Measurements from ENCODE around the gene MFSD11. TPM values are rescaled to one million over a fixed set of nuclear protein-coding genes. Genes with fewer than 3 reads are reported as not detected.
"Not testable (repeated sequence)": the region's sequence is repeated elsewhere in the genome, so short reads cannot be mapped to it uniquely, and the experiment has no call there.

MFSD11 gene
- total RNA-seq, 1 donor from 2014 or later = 25.2 TPM

DNA sequence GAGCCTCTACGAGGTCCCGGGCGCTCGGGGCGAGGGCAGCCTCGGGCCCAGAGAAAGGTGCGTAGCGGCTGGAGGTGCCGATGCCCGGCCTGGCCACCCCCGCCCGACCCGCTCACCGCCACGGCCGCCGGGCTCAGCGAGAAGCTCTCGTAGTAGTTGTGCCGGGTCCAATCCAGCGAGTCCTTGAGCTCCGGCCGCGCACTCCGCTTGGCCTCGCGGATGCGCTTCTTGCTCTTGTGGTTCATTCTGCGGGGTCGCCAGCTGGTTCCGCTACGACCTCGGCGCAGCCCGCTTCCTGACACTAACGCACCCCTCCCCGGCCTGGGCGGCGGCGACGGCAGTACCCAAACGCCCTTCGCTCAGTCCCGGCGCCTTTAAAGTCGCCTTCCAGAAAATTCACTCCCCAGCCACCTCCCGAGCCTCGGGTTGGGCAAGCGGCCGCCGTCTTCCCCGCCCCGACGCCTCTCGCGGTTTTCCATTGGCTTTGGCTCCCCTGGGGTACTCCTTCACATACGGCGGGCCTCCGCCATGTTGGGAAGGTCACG is 11.6 kb upstream of the MFSD11 start, which contains the start of gene JMJD6:
Gene JMJD6, minus strand, starts transcription at position 376 of the 545 bp plus-strand sequence. Its CDS starts 131 bp downstream, at position 245.
- peak; percentile 78 to 95 for DNase-seq (ENCODE audit: low read depth in 2 of 2)

DNA sequence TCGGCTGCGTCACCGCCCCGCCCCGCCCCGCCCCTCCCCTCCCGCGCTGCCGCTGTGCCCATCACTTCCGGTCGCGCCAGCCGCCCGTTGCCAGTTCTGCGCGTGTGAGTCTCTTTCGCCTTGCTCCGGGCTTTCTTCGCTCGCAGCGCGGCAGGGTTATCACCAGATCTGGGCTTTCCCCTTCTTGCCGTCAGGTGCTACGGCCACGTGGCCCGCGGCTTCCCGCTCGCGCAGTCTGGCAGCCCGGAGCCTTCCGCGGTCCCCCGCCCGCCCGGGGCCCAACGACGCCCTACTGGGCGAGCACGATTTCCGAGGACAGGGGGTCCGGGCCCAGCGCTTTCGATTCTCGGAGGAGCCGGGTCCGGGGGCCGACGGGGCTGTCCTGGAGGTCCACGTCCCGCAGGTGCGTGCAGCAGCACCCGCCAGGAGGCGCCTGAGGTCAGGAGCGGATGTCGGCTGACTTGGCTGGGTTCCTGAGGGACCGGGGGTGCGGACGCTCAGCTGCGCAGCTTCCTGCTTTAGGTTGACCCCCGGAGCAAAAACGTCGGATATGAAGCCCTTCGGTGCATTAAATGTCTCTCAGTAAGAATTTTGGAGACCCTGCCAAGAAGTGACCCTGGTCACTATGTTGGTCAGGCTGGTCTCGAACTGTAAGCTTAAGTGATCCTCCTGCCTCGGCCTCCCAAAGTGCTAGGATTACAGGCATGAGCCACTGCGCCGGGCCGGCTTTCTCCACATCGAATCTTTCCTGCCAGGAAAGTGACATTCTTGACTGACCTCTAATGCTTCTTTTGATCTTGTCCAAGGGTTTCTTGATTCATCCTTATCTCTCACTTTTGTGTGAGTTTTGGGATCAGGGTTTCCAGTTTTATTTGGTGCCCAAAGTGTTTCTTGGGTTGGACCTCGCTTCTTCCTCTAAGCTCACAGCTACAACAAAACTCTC is 10.9 kb upstream of the MFSD11 start, which contains the start of gene METTL23:
Gene METTL23, plus strand, starts transcription at position 64 of the 943 bp plus-strand sequence. CDS start 2,872 bp downstream, outside the sequence.
- peak; percentile 73 to 86 for DNase-seq (ENCODE audit: low read depth in 2 of 2)

DNA sequence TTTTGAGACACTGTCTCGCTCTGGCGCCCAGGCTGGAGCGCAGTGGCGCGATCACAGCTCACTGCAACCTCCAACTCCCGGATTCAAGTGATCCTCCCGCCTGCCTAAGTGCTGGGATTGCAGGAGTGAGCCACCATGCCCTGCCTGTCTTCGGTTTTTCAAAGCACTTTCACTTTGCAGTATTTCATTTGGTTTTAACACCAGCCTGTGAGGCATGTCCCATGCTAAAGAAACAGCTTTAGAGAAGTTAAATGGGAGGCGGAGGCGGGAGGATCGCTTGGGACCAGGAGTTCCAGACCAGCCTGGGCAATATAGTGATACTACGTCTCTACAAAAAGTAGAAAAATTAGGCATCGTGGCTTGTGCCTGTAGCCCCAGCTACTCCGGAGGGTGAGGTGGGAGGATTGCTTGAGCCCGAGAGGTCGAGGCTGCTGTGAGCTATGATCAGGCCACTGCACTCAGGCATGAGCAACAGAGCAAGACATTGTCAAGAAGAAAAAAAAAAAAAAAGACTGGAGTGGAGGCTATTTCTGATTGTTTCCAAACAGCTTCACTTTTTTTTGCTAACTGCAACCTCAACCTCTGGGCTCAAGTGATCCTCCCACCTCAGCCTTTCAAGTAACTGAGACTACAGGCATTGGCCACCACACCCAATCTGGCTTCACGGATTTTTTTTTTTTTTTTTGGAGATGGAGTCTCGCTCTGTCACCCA is 10.0 kb upstream of the MFSD11 start:
- peak in 1 of 2 donors; percentile 19 for DNase-seq (ENCODE audit: low read depth in 2 of 2)

DNA sequence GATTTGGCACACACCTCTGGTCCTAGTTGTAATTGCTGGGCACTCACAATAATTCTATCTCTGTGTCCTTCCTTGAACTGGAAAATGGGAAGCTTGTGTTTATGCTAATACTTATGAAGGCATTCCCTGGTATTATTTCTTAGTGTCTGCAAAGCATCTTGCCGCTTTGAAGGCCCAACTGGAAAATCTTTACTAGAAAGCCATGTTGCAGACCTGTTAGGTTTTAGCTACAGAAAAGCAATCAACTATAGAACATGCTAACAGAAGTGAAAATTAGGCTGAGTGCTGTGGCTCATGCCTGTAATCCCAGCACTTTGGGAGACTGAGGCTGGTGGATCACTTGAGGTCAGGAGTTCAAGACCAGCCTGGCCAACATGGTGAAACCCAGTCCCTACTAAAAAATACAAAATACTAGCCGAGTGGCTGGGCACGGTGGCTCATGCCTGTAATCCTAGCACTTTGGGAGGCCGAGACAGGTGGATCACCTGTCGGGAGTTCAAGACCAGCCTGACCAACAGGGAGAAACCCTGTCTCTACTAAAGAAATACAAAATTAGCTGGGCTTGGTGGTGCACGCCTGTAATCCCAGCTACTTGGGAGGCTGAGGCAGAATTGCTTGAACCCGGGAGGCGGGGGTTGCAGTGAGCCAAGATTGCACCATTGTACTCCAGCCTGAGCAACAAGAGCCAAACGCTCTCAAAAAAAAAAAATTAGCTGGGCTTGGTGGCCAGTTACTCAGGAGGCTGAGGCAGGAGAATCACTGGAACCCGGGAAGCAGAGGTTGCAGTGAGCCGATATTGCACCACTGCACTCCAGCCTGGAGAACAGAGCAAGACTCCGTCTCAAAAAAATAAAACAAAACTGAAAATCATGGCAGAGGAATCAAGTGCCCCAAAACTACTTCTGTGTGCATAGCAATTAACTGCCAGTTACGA is 5.9 kb upstream of the MFSD11 start:
- DNase-seq (ENCODE audit: low read depth in 2 of 2) = not testable (repeated sequence)

DNA sequence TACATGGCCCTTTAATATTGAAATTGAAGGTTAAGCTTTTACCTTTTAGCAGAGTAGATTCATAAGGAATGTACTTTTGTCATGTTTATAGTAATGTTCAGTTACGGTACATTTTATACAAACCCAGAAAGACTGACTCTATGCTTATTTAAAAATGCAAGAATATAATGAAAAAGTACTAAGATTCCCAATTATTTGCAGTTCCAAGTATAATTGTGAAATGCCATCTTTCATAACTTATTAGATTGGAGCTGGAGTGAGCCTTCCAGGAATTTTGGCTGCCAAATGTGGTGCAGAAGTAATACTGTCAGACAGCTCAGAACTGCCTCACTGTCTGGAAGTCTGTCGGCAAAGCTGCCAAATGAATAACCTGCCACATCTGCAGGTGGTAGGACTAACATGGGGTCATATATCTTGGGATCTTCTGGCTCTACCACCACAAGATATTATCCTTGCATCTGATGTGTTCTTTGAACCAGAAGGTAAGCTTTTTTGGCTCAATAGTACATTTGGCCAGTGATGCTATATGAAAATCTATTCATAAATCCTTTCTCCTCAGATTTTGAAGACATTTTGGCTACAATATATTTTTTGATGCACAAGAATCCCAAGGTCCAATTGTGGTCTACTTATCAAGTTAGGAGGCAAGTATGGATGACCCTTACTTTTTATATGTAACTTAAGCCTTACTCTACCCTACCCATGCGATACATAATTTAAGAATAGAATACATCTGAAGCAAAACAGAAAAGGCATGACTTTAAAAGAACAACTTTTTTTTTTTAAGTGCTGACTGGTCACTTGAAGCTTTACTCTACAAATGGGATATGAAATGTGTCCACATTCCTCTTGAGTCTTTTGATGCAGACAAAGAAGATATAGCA is 4.9 kb upstream of the MFSD11 start:
- no peak for DNase-seq (ENCODE audit: low read depth in 2 of 2)

DNA sequence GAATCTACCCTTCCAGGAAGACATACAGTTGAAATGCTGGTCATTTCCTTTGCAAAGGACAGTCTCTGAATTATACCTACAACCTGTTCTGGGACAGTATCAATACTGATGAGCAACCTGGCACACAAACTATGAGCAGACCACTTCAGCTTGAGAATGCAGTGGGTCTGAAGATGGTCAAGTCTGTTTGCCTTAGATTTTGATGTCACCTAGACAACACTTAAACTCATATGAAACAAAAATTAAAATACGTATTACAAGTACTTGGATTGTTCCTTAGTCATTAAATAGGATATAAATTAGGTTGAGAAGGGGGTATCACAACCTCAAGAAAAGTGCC is 4.3 kb upstream of the MFSD11 start:
- no peak for DNase-seq (ENCODE audit: low read depth in 2 of 2)

DNA sequence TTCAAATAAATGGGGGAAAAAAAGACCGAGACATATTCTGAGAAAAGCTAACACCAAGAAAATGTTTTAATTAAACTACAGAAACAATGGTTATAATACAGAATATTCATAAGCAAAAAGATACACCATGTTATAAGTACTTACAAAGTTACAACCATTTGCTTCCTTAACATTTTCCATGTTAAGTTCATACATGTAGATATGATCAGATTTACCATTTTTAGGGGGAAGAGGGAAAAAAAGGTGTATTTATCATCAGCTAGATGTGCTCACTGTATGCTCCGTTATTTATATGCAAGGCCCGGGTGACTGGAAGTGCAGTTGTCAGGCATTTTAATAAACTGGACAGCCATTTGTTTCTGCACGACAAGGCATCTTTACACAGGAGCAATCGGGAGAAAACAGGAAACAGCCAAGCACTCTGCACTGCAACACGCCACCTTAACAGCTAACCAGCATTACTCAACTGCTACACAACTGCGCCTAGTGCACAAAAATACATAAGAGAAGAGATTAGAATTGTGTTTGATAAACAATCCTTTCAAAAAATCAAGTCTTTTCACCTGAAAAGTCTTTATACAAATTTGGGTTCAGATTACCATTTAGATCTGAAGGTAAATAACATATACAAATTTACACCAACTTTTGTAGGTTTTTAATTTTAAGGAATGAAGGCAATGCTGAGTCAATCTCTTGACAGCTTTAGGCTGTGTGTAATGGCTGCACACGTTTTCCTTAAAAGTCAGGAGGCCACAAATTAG is 3.7 kb upstream of the MFSD11 start:
- peak in 1 of 2 donors; percentile 84 for DNase-seq (ENCODE audit: low read depth in 2 of 2)

DNA sequence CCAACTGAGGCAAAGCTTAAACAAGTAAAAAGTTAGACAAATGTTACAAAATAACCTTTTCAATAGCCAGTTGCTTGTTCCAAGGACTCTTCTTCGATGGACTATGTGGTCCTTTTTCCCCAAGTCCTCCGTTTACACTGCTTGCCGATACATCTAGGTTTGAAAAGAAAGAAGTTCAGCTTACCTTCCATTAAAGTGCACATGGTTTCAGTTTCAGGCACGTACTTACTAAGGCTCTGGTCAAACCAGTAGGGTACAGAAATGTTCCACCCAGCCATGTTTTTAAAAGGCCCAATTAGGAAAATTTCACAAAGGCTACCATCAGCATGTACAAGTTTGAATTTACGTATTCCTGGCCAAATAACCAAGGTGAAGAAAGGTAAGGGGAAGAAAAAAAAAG is 2.9 kb upstream of the MFSD11 start:
- peak in 1 of 2 donors; percentile 44 for DNase-seq (ENCODE audit: low read depth in 2 of 2)

DNA sequence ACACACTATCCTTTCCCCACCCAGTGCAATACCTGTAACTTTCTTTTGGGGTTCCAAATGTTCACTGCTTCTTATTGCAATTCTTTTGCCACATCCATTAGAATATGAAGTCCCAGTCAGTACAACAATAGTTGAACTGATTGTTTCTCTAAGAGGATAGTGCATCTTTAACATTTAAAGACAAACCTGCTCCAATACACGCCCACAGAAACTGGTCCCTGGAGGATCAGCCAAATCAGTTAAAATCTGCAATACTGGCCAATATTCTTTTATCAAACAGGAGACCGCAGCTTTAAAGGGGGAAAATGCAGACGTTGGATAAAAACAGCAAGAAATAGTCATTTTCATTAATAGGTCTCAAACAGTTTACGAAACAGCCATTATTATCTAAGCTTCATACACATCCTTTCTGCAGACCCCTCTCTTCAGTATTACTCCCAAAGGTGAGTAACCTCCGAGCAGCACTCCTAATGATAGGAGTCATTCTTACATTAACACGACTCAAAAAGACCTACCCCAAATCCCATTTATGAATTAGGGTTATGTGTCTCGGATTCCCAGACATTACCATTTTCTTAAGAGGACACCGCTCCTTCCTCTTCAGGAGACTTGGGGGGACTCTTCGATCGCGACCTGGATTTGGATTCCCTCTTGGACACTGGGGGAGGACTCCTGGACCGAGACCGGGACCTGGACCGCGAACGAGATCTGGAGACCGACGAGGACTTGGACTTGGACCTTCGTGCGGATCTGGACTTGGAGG is 2.2 kb upstream of the MFSD11 start:
- no peak for DNase-seq (ENCODE audit: low read depth in 2 of 2)

DNA sequence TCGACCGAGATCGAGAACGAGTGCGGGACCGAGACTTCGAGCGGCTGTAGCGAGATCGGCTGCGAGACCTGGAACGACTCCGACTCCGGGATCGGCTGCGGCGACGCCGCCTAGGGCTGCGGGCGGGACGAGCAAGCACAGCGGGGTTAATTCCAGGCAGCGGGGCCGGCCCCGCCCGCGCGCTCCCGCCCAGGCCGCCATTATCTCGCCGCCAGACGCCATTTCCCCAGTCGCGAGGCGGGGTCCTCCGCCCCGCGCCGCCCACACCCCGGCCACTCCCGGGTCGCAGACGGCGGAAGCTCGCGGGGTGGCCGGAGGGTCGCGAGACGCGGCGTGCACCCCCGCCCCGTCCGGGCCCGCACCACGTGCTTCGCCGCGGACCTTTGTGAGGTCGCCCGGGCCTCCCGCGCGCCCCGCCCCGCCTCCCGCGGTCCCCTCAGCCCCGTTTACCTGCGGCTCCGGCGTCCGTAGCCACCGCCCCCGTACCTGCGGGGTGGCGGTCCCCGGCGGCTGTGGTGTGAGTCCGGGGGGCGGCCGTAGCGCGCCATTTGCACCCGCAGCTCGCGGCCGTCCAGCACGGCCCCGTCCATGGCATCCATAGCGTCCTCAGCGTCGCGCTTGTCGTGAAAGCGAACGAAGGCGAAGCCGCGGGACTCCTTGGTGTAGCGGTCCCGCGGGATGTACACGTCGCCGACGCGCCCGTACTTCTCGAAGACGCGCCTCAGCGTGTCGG is 1.4 kb upstream of the MFSD11 start:
- DNase-seq (ENCODE audit: low read depth in 2 of 2) = peak in 1 of 2 donors; percentile 75

DNA sequence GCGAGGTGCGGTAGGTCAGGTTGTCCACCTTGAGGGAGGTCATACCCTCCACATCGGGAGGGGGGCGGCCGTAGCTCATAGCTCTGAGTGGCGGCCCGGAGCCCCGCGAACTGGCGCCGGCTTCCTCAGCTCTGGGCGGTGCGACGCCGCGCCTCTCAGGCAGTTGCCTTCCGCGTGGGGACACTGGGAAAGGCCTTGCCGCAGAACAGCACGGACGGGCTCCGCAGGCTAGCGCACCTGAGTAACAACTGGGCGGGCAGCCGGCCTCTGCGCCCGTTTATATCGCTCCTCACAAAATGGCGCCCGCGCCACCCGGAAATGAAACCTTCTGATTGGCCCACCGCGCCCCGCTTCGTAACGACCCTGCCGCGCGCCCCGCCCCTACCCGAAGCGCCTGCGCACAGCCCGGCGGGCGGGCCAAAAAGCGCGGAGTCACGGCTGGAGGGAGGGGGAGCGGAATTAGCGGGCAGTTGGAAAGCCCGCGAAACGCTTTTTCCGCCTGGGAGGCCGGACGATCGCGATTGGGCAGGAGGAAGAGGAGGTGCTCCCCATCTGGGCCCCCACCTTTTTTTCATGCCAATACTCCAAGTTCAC is 740 bp upstream of the MFSD11 start, which contains the start of gene SRSF2:
Gene SRSF2, minus strand, starts transcription at position 250 of the 594 bp plus-strand sequence. Its CDS starts 171 bp downstream, at position 79.
- peak; percentile 95 to 99 for DNase-seq (ENCODE audit: low read depth in 2 of 2)

DNA sequence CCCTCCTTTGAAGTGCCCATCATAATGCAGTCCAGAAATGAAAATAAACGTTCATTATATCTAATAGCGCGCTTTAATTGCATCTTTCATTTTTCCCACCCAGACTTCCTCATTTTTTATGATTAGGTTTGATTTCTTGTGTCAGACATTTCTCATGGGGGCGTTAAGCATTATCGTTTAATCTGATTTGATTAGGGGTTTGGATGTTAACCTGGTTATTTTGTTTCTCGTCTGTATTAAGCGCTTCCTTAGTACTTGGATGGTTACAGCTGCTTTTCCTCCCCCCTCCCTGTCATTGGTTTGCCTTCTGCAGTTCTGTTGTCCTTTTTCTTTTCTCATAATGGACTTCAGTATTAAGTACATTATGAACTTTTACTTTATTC is 540 bp downstream of the MFSD11 start:
- peak in 1 of 2 donors; percentile 32 for DNase-seq (ENCODE audit: low read depth in 2 of 2)

DNA sequence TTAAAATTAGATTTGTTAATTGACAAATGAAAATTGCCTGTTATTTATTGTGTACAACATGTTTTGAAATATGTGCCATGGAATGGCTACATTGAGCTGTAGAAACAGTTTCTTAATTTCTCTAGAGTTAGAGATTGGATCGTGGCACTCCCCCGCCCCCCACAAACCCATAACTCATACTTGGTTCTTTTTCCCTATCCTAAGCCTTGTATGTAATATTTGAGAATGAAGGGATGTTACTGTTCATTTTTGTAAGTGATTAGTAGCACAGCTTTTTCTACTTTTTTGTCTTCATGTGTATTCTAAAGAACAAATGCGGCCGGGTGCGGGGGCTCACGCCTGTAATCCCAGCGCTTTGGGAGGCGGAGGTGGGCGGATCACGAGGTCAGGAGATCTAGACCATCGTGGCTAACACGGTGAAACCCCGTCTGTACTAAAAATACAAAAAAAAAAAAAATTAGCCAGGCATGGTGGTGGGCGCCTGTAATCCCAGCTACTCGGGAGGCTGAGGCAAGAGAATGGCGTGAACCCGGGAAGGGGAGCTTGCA is 1.7 kb downstream of the MFSD11 start:
- not testable (repeated sequence) for DNase-seq (ENCODE audit: low read depth in 2 of 2)

DNA sequence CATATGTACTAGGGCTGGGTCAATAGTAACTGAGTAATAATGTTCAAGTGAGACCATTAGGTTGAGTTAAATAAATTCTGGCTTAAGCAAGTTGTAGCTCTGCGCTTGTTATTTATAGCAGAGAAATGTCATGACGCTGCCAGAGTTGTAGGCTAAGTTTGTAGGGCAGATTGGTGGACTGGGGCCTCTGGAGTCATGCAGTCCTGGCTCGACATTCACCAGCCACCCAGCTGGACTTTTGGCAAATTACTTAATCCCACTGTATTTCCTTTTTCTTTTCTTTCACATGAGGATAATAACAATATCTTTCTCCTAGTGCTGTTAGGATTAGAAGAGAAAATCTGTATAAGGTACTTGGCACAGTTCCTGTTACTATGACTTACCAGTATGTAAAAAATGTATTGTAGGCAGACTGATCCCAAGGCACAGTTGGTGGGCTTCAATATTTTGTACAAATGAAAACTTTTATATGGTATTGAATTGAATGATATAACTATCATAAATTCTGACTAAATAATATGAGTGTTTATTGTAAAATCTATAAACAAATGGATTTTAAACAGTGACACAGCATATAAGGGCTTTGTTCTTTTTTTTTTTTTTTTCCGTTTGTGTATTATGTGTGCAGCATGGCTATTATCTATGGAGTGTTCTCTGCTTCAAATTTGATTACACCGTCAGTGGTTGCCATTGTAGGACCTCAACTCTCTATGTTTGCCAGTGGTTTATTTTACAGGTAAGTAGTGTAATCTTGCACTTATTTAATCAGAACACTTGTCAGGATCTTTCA is 2.6 kb downstream of the MFSD11 start:
- DNase-seq (ENCODE audit: low read depth in 2 of 2) = no peak

DNA sequence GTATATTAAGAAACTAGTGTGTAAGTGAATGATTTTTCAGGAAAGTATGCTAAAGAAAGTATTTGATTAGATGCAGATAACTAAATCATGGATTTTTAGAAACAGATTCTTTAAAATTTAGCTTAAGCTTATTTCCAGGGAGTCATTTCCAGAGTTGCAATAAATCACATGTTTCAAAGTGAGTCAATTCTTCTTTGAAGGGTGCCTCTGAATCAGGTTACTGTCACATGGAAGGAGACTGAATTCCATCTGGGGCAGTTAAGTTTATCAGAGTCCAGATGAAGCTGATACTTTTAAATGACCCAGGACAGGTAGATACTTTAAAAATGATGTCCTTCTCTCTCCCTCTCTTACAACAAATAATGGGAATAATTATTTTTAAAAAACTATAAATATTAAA is 5.0 kb downstream of the MFSD11 start:
- no peak for DNase-seq (ENCODE audit: low read depth in 2 of 2)

DNA sequence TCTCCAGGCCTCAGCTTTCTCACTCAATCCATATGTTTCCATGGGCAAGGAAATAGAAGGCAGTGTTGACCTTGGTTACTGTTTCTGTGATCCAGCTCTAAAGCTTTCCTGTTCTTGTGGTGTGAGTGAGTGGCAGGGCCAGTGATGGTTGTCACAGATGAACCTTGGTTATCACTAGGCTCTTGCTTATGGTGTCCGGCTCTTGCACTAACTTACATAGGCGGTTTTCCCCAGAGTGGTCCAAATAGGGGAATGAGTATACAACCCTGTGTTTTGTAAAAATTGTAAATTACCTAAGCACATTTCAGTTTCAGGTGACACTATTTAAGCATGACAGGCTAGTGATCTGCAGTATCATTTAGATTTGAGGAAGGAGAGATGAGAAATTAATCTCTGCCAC is 6.8 kb downstream of the MFSD11 start:
- DNase-seq (ENCODE audit: low read depth in 2 of 2) = no peak
